Muscle layer of colon (tissue), 2 donors: Measurements from ENCODE around the gene HMCN1.
A peak's percentile ranks its signal among the peaks of the same experiment; 100 is the strongest.

Experiments
- H3K27ac ChIP-seq: one replicate; pipeline ENCODE4 v1.7.0; 2013; ENCODE audit warnings: low read depth, mild to moderate bottlenecking, low read length, moderate library complexity
- H3K27me3 ChIP-seq, 2 donors: one replicate each; pipeline ENCODE4 v1.7.0; 2013; ENCODE audit warnings: low read length in 2 of 2, mild to moderate bottlenecking in 2 of 2; ENCODE audit not compliant: insufficient read depth in 2 of 2, control insufficient read depth in 1 of 2
- H3K36me3 ChIP-seq: one replicate; pipeline ENCODE4 v1.7.0; 2013; ENCODE audit warnings: mild to moderate bottlenecking, low read length; ENCODE audit not compliant: insufficient read depth
- H3K4me1 ChIP-seq: one replicate; pipeline ENCODE4 v1.7.0; 2013; ENCODE audit warnings: mild to moderate bottlenecking, low read length; ENCODE audit not compliant: insufficient read depth
- H3K4me3 ChIP-seq, 2 donors: one replicate each; pipeline ENCODE4 v1.7.0; 2013; ENCODE audit warnings: low read length in 2 of 2, low read depth in 1 of 2, mild to moderate bottlenecking in 1 of 2, moderate library complexity in 1 of 2
- H3K9ac ChIP-seq: one replicate; pipeline ENCODE4 v1.7.0; 2013; ENCODE audit warnings: low read length
- H3K9me3 ChIP-seq: one replicate; pipeline ENCODE4 v1.7.0; 2013; ENCODE audit warnings: mild to moderate bottlenecking, low read length
- donor health status: abdominal sarcoma.
- donor health status: Adenocarcinoma of cecum.

The HMCN1 gene

GRCh38 chr1:185733818-185734735 lies at the start of gene HMCN1:
Gene HMCN1, plus strand, starts transcription at chr1:185734391. Its CDS starts 389 bp downstream, at chr1:185734780.
- peak within 1 kb of the TSS; percentile 19 for H3K27ac ChIP-seq
- peak within 1 kb of the TSS; percentile 51 for H3K9ac ChIP-seq

GRCh38 chr1:185686821-185687778 lies 47.1 kb upstream of the HMCN1 start:
- no peaks in the 10 kb centered on the region for H3K9me3 ChIP-seq
- H3K9ac ChIP-seq = no peak overlapping the region
- no peaks in the 10 kb centered on the region for H3K4me1 ChIP-seq
- no peaks in the 10 kb centered on the region for H3K36me3 ChIP-seq
- no peak overlapping the region for H3K4me3 ChIP-seq
- H3K27me3 ChIP-seq = no peaks in the 10 kb centered on the region
- H3K27ac ChIP-seq = no peak overlapping the region

More at GRCh38 chr1:185733818-185734735, at the start of gene HMCN1:
- H3K36me3 ChIP-seq = no peaks in the 10 kb centered on the region
- no peaks in the 10 kb centered on the region for H3K9me3 ChIP-seq
- H3K4me1 ChIP-seq = peaks cover 6% of the 10 kb centered on the region
- no peaks in the 10 kb centered on the region for H3K27me3 ChIP-seq
- peak within 1 kb of the TSS; percentile 61 to 80 for H3K4me3 ChIP-seq

- Histone ChIP-seq H3K4me3 (no peak overlapping the region), H3K27ac (no peak overlapping the region), H3K9me3 (no peaks in the 10 kb centered on the region), H3K36me3 (no peaks in the 10 kb centered on the region), H3K27me3 (no peaks in the 10 kb centered on the region), H3K4me1 (no peaks in the 10 kb centered on the region), H3K9ac (no peak overlapping the region)
Observed at GRCh38 chr1:185690527-185690926, 43.7 kb upstream of the HMCN1 start.

GRCh38 chr1:185693654-185694053 lies 40.5 kb upstream of the HMCN1 start:
- Histone ChIP-seq H3K36me3 (no peaks in the 10 kb centered on the region), H3K27me3 (no peaks in the 10 kb centered on the region), H3K9ac (no peak overlapping the region), H3K4me1 (no peaks in the 10 kb centered on the region), H3K4me3 (no peak overlapping the region), H3K9me3 (no peaks in the 10 kb centered on the region), H3K27ac (no peak overlapping the region)

GRCh38 chr1:185694081-185694480 lies 40.1 kb upstream of the HMCN1 start:
- no peaks in the 10 kb centered on the region for H3K27me3 ChIP-seq
- H3K36me3 ChIP-seq = no peaks in the 10 kb centered on the region
- no peak overlapping the region for H3K9ac ChIP-seq
- H3K27ac ChIP-seq = no peak overlapping the region
- H3K9me3 ChIP-seq = no peaks in the 10 kb centered on the region
- no peaks in the 10 kb centered on the region for H3K4me1 ChIP-seq
- H3K4me3 ChIP-seq = no peak overlapping the region

GRCh38 chr1:185695299-185695698 lies 38.9 kb upstream of the HMCN1 start:
- H3K27me3 ChIP-seq = no peaks in the 10 kb centered on the region
- H3K4me1 ChIP-seq = no peaks in the 10 kb centered on the region
- no peak overlapping the region for H3K4me3 ChIP-seq
- no peaks in the 10 kb centered on the region for H3K9me3 ChIP-seq
- no peak overlapping the region for H3K9ac ChIP-seq
- no peaks in the 10 kb centered on the region for H3K36me3 ChIP-seq
- H3K27ac ChIP-seq = no peak overlapping the region

GRCh38 chr1:185696422-185697150 lies 37.6 kb upstream of the HMCN1 start:
- no peaks in the 10 kb centered on the region for H3K36me3 ChIP-seq
- H3K9ac ChIP-seq = no peak overlapping the region
- H3K27me3 ChIP-seq = no peaks in the 10 kb centered on the region
- no peak overlapping the region for H3K4me3 ChIP-seq
- H3K9me3 ChIP-seq = no peaks in the 10 kb centered on the region
- H3K27ac ChIP-seq = no peak overlapping the region
- no peaks in the 10 kb centered on the region for H3K4me1 ChIP-seq

GRCh38 chr1:185699874-185700273 lies 34.3 kb upstream of the HMCN1 start:
- Histone ChIP-seq H3K9ac (no peak overlapping the region), H3K27ac (no peak overlapping the region), H3K4me3 (no peak overlapping the region), H3K36me3 (no peaks in the 10 kb centered on the region), H3K4me1 (no peaks in the 10 kb centered on the region), H3K27me3 (no peaks in the 10 kb centered on the region), H3K9me3 (no peaks in the 10 kb centered on the region)

- no peaks in the 10 kb centered on the region for H3K27me3 ChIP-seq
- H3K36me3 ChIP-seq = no peaks in the 10 kb centered on the region
- H3K4me1 ChIP-seq = no peaks in the 10 kb centered on the region
- no peak overlapping the region for H3K4me3 ChIP-seq
- no peaks in the 10 kb centered on the region for H3K9me3 ChIP-seq
- H3K9ac ChIP-seq = no peak overlapping the region
- no peak overlapping the region for H3K27ac ChIP-seq
Observed at GRCh38 chr1:185701650-185702049, 32.5 kb upstream of the HMCN1 start.

GRCh38 chr1:185704181-185704580 lies 30.0 kb upstream of the HMCN1 start:
- Histone ChIP-seq H3K9me3 (no peaks in the 10 kb centered on the region), H3K27ac (no peak overlapping the region), H3K36me3 (no peaks in the 10 kb centered on the region), H3K9ac (no peak overlapping the region), H3K4me3 (no peak overlapping the region), H3K4me1 (no peaks in the 10 kb centered on the region), H3K27me3 (no peaks in the 10 kb centered on the region)

- Histone ChIP-seq H3K9ac (no peak overlapping the region), H3K4me1 (no peaks in the 10 kb centered on the region), H3K27me3 (no peaks in the 10 kb centered on the region), H3K9me3 (no peaks in the 10 kb centered on the region), H3K36me3 (no peaks in the 10 kb centered on the region), H3K4me3 (no peak overlapping the region), H3K27ac (no peak overlapping the region)
Observed at GRCh38 chr1:185716095-185716494, 18.1 kb upstream of the HMCN1 start.
